CD4-positive, alpha-beta T cell treated with Interleukin-17A for 1 hour (primary cell): ENCODE data around the gene DOCK10.

Source experiments
- DNase-seq: peaks from one replicate; pipeline ENCODE4 v3.0.0-alpha.2; 2020

The DOCK10 gene

GRCh38 chr2:224753743-224754540, 288.3 kb downstream of the DOCK10 start:
- no peak for DNase-seq

GRCh38 chr2:224751996-224752698, 290.1 kb downstream of the DOCK10 start:
- DNase-seq = no peak

- DNase-seq = no peak
Measured at GRCh38 chr2:224749136-224749535, 293.1 kb downstream of the DOCK10 start.

GRCh38 chr2:224747765-224748164, 294.5 kb downstream of the DOCK10 start:
- DNase-seq = no peak

- DNase-seq = no peak
Measured at GRCh38 chr2:224736227-224736626, 306.0 kb downstream of the DOCK10 start.

- no peak for DNase-seq
Measured at GRCh38 chr2:224734949-224735348, 307.3 kb downstream of the DOCK10 start.

- DNase-seq = no peak
Measured at GRCh38 chr2:224731665-224732064, 310.6 kb downstream of the DOCK10 start.

- DNase-seq = no peak
Measured at GRCh38 chr2:224729435-224729834, 312.8 kb downstream of the DOCK10 start.

- no peak for DNase-seq
Measured at GRCh38 chr2:224724331-224724730, 317.9 kb downstream of the DOCK10 start.

GRCh38 chr2:224723586-224724217, 318.6 kb downstream of the DOCK10 start:
- DNase-seq = no peak

- DNase-seq = no peak
Measured at GRCh38 chr2:224722770-224723169, 319.5 kb downstream of the DOCK10 start.

GRCh38 chr2:224722250-224722649, 320.0 kb downstream of the DOCK10 start:
- no peak for DNase-seq

GRCh38 chr2:224716921-224717320, 325.3 kb downstream of the DOCK10 start:
- DNase-seq = no peak

- no peak for DNase-seq
Measured at GRCh38 chr2:224716201-224716600, 326.1 kb downstream of the DOCK10 start, which contains the start of gene CCDC195. TSS of gene CCDC195 (minus strand) at chr2:224716365. CDS start at chr2:224716365, 0 bp downstream.
